Vagina (tissue), 2 donors: Measurements from ENCODE around the gene AGRN. TPM values are rescaled to one million over a fixed set of nuclear protein-coding genes. Genes with fewer than 3 reads are reported as not detected.

Source experiments
- DNase-seq, 2 donors: peaks; one replicate each; pipeline ENCODE4 v3.0.0-alpha.2; 2017; ENCODE audit errors: extremely low spot score in 2 of 2
- H3K27ac ChIP-seq: fragments of 200-600 bp; sonication (generic); one replicate; pipeline ENCODE4 v1.5.1; 2019
- H3K27me3 ChIP-seq: fragments of 200-600 bp; sonication (generic); one replicate; pipeline ENCODE4 v1.5.1; 2019
- H3K36me3 ChIP-seq, 2 donors: fragments of 200-600 bp; sonication (generic); one replicate each; pipeline ENCODE4 v1.5.1; 2017 to 2019
- H3K4me1 ChIP-seq: fragments of 200-600 bp; sonication (generic); one replicate; pipeline ENCODE4 v1.5.1; 2019
- H3K4me3 ChIP-seq, 2 donors: fragments of 200-600 bp; sonication (generic); 1 replicate in 1 of 2; 2 replicates in 1 of 2; pipeline ENCODE4 v1.5.1; 2016 to 2019
- H3K9me3 ChIP-seq: fragments of 200-600 bp; sonication (generic); one replicate; pipeline ENCODE4 v1.5.1; 2019
- POLR2A ChIP-seq, 2 donors: fragments of 450-650 bp; IDR thresholded peaks; one replicate each; pipeline ENCODE4 v1.6.1; 2017; ENCODE audit warnings: antibody characterized with exemption in 2 of 2, mild to moderate bottlenecking in 2 of 2, moderate library complexity in 2 of 2
- POLR2AphosphoS5 ChIP-seq, 2 donors: sonication (generic); formaldehyde crosslinking; IDR thresholded peaks; one replicate each; pipeline ENCODE4 v1.9.0; 2017; ENCODE audit warnings: antibody characterized with exemption in 2 of 2, mild to moderate bottlenecking in 2 of 2, low read depth in 1 of 2; ENCODE audit not compliant: insufficient read depth in 1 of 2
- intact Hi-C: fragments of 100-400 bp; cut with DNase I; formaldehyde crosslinking; loops from one replicate; pipeline ENCODE4 v1.15.1; 2023
- total RNA-seq: library from RNA; depleted of rRNA; stranded (reverse); fragments of >200 nt; gene quantifications from one replicate; pipeline ENCODE4 v1.2.3, GENCODE V29; 2016
- TF ChIP-seq, protein P1 (sequence below), 3 experiments: fragments of 450-650 bp in 2 of 3; fragments of 200-600 bp in 1 of 3; sonication (generic) in 1 of 3; IDR thresholded peaks; one replicate each; pipeline ENCODE4 v1.5.1; 2017 to 2019; ENCODE audit warnings: antibody characterized with exemption in 3 of 3, mild to moderate bottlenecking in 2 of 3, moderate library complexity in 2 of 3

Gene AGRN
- total RNA-seq, 1 donor from 2014 or later = 25.5 TPM

DNA sequence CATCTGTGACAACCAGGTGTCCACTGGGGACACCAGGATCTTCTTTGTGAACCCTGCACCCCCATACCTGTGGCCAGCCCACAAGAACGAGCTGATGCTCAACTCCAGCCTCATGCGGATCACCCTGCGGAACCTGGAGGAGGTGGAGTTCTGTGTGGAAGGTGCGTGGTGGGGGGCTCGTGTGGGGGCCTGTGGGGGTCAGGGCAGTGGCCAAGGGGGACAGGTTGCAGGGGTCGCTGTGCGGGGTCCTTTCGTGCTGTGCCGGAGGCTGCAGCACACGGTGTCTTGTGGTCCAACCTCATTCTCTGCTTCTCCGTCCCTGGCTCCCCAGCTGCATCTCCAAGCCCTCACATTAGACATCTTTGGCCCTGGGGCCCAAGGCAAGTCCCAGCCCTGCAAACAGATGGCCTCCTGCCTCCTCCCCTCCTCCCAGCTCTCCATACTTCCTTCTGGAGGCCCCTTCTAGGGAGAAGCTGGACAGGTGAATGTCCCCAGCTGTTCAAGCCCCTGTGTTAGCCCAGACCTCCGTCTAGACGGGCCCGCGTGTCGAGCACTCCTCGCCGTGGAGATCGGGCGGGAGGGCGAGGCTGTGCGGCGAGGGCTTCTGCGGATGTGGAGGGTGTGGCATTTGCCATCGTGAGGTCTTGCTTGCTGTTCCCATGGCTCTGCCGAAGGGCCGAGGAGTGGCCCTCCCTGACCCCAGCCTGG is 2.5 kb downstream of the AGRN start:
- TF ChIP-seq, protein P1, sequence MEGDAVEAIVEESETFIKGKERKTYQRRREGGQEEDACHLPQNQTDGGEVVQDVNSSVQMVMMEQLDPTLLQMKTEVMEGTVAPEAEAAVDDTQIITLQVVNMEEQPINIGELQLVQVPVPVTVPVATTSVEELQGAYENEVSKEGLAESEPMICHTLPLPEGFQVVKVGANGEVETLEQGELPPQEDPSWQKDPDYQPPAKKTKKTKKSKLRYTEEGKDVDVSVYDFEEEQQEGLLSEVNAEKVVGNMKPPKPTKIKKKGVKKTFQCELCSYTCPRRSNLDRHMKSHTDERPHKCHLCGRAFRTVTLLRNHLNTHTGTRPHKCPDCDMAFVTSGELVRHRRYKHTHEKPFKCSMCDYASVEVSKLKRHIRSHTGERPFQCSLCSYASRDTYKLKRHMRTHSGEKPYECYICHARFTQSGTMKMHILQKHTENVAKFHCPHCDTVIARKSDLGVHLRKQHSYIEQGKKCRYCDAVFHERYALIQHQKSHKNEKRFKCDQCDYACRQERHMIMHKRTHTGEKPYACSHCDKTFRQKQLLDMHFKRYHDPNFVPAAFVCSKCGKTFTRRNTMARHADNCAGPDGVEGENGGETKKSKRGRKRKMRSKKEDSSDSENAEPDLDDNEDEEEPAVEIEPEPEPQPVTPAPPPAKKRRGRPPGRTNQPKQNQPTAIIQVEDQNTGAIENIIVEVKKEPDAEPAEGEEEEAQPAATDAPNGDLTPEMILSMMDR (IDR thresholded peaks at IDR 0.05) = no peak
- TF ChIP-seq POLR2A (IDR thresholded peaks at IDR 0.05) = no peak
- no peak for TF ChIP-seq POLR2AphosphoS5 (IDR thresholded peaks at IDR 0.05; ENCODE audit: insufficient read depth in 1 of 2, low read depth in 1 of 2)
- H3K27ac ChIP-seq = no peak overlapping the region
- no peaks in the 10 kb centered on the region for H3K36me3 ChIP-seq
- no peak overlapping the region for H3K4me3 ChIP-seq
- intact Hi-C loops = no loop called here
- no peak for DNase-seq
- H3K27me3 ChIP-seq = no peaks in the 10 kb centered on the region
- no peaks in the 10 kb centered on the region for H3K9me3 ChIP-seq
- H3K4me1 ChIP-seq = peaks cover 48% of the 10 kb centered on the region

DNA sequence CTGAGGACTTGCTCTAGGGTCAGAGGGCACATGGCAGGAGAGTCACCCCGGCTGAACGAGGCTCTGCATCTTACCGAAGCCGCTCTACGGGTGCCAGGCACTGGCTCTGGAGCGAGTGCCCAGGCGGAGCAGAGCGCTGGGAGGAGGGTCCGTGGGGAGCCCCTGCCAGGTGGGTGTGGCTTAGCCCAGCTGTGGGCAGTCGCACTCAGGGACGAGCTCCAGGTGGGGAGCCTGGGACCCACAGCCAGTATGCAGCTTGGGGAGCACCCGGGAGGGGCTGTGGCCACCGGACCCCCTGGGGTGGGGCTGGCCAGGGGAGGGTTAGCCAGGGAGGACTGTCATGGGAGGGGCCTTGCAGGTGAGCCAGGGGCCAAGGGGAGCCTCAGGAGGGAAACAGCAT is 3.8 kb downstream of the AGRN start:
- intact Hi-C loops = no loop called here
- H3K4me1 ChIP-seq = peaks cover 47% of the 10 kb centered on the region
- DNase-seq = no peak
- H3K4me3 ChIP-seq = no peak overlapping the region
- no peaks in the 10 kb centered on the region for H3K27me3 ChIP-seq
- H3K36me3 ChIP-seq = no peaks in the 10 kb centered on the region
- H3K27ac ChIP-seq = no peak overlapping the region
- H3K9me3 ChIP-seq = no peaks in the 10 kb centered on the region
- TF ChIP-seq, protein P1 (IDR thresholded peaks at IDR 0.05) = no peak
- TF ChIP-seq POLR2A (IDR thresholded peaks at IDR 0.05) (no peak), POLR2AphosphoS5 (IDR thresholded peaks at IDR 0.05; ENCODE audit: insufficient read depth in 1 of 2, low read depth in 1 of 2) (no peak)

DNA sequence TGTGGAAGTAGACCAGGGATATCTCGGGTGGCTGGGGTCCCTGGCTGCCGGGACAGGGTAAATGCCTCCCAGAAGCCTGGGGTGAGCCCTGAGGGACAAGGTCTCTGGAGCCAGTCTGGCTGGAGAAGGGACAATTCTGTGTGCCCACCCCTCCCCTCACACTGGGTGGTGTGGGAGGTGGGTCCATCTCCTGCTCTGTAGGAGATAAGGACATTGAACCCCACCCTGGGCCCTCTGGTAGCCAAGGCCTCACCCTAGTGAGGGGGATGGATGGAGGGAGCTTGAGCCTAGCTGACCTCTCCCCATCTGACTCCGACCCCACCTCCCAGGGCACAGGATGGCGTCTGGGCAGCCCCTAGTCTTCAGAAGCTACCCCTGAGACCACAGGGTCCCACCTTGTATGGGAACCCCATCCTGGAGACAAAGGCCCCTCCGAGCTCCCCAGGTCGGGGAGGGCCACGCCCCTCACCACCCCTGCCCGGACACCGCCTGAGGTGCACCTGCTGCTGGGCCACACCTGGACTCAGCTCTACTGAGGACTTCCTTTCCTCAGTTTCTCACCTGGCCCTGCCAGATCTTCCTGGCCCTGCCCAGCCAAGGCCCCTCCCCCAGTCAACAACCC is 4.3 kb downstream of the AGRN start:
- no peak overlapping the region for H3K27ac ChIP-seq
- no peaks in the 10 kb centered on the region for H3K27me3 ChIP-seq
- no peak overlapping the region for H3K4me3 ChIP-seq
- peaks cover 42% of the 10 kb centered on the region for H3K4me1 ChIP-seq
- no peaks in the 10 kb centered on the region for H3K36me3 ChIP-seq
- intact Hi-C loops = no loop called here
- TF ChIP-seq, protein P1 (IDR thresholded peaks at IDR 0.05) = no peak
- TF ChIP-seq POLR2AphosphoS5 (IDR thresholded peaks at IDR 0.05; ENCODE audit: insufficient read depth in 1 of 2, low read depth in 1 of 2) (no peak), POLR2A (IDR thresholded peaks at IDR 0.05) (no peak)
- no peaks in the 10 kb centered on the region for H3K9me3 ChIP-seq
- DNase-seq = no peak

- Histone ChIP-seq H3K9me3 (no peaks in the 10 kb centered on the region), H3K4me1 (peaks cover 42% of the 10 kb centered on the region), H3K27ac (peak overlapping the region; percentile 44), H3K27me3 (no peaks in the 10 kb centered on the region), H3K4me3 (peak overlapping the region in 1 of 2 donors; percentile 11), H3K36me3 (no peaks in the 10 kb centered on the region)
- intact Hi-C loops = no loop called here
- DNase-seq = no peak
- TF ChIP-seq POLR2AphosphoS5 (IDR thresholded peaks at IDR 0.05; ENCODE audit: insufficient read depth in 1 of 2, low read depth in 1 of 2) = peak in 1 of 2 donors; percentile 24
- TF ChIP-seq, protein P1 (IDR thresholded peaks at IDR 0.05) = no peak
- TF ChIP-seq POLR2A (IDR thresholded peaks at IDR 0.05) = no peak
Measured at GRCh38 chr1:1024771-1025699, 5.1 kb downstream of the AGRN start.
